ENCODE measurements around the gene FCHSD1.
A peak's percentile ranks its signal among the peaks of the same experiment; 100 is the strongest.

FCHSD1 gene

GRCh38 chr5:141664733-141665461, 13.7 kb upstream of the FCHSD1 start:
- Mint-ChIP-seq H3K27me3 (peaks cover 4 to 5% of the 10 kb centered on the region in 2 donors), H3K4me3 (no peak overlapping the region), H3K27ac (no peak overlapping the region), H3K9me3 (no peaks in the 10 kb centered on the region), H3K36me3 (no peaks in the 10 kb centered on the region), H3K4me1 (peaks cover 4 to 7% of the 10 kb centered on the region in 2 donors)
- ATAC-seq (replicated peaks) (peak; percentile 98 to 99), DNase-seq (peak; percentile 59)

GRCh38 chr5:141663506-141663905, 12.3 kb upstream of the FCHSD1 start:
- peaks cover 0 to 4% of the 10 kb centered on the region in 2 donors for H3K27me3 Mint-ChIP-seq
- no peak overlapping the region for H3K4me3 Mint-ChIP-seq
- DNase-seq (no peak), ATAC-seq (replicated peaks) (no peak)
- no peaks in the 10 kb centered on the region for H3K36me3 Mint-ChIP-seq
- peaks cover 4 to 7% of the 10 kb centered on the region in 2 donors for H3K4me1 Mint-ChIP-seq
- H3K9me3 Mint-ChIP-seq = peaks cover 0 to 2% of the 10 kb centered on the region in 2 donors
- H3K27ac Mint-ChIP-seq = no peak overlapping the region

GRCh38 chr5:141662028-141662427, 10.8 kb upstream of the FCHSD1 start:
- Mint-ChIP-seq H3K4me1 (peaks cover 4 to 7% of the 10 kb centered on the region in 2 donors), H3K36me3 (no peaks in the 10 kb centered on the region), H3K4me3 (no peak overlapping the region), H3K27me3 (peaks cover 3 to 10% of the 10 kb centered on the region in 2 donors), H3K27ac (no peak overlapping the region), H3K9me3 (peaks cover 0 to 2% of the 10 kb centered on the region in 2 donors)
- no peak for DNase-seq
- ATAC-seq (replicated peaks) = no peak

- Mint-ChIP-seq H3K9me3 (peaks cover 0 to 2% of the 10 kb centered on the region in 2 donors), H3K4me1 (no peaks in the 10 kb centered on the region), H3K27me3 (peaks cover 16 to 22% of the 10 kb centered on the region in 2 donors), H3K27ac (no peak overlapping the region), H3K4me3 (no peak overlapping the region), H3K36me3 (no peaks in the 10 kb centered on the region)
- DNase-seq (no peak), ATAC-seq (replicated peaks) (peak; percentile 55 to 77)
These were observed 6.8 kb upstream of the FCHSD1 start for GRCh38 chr5:141657937-141658545.

- H3K36me3 Mint-ChIP-seq = no peaks in the 10 kb centered on the region
- no peak overlapping the region for H3K27ac Mint-ChIP-seq
- no peak overlapping the region for H3K4me3 Mint-ChIP-seq
- ATAC-seq (replicated peaks) = no peak
- H3K4me1 Mint-ChIP-seq = peaks cover 0 to 1% of the 10 kb centered on the region in 2 donors
- DNase-seq = no peak
- peaks cover 0 to 2% of the 10 kb centered on the region in 2 donors for H3K9me3 Mint-ChIP-seq
- peaks cover 16 to 22% of the 10 kb centered on the region in 2 donors for H3K27me3 Mint-ChIP-seq
These were observed 6.2 kb upstream of the FCHSD1 start for GRCh38 chr5:141657404-141657803.

- H3K4me3 Mint-ChIP-seq = no peak overlapping the region
- H3K36me3 Mint-ChIP-seq = no peaks in the 10 kb centered on the region
- peaks cover 0 to 2% of the 10 kb centered on the region in 2 donors for H3K9me3 Mint-ChIP-seq
- DNase-seq (no peak), ATAC-seq (replicated peaks) (no peak)
- H3K4me1 Mint-ChIP-seq = peaks cover 5 to 9% of the 10 kb centered on the region in 2 donors
- no peak overlapping the region for H3K27ac Mint-ChIP-seq
- peaks cover 16 to 22% of the 10 kb centered on the region in 2 donors for H3K27me3 Mint-ChIP-seq
These were observed 5.2 kb upstream of the FCHSD1 start for GRCh38 chr5:141656396-141656795.

- DNase-seq = no peak
- H3K4me3 Mint-ChIP-seq = no peak overlapping the region
- H3K4me1 Mint-ChIP-seq = peaks cover 8 to 22% of the 10 kb centered on the region in 2 donors
- H3K9me3 Mint-ChIP-seq = peaks cover 0 to 2% of the 10 kb centered on the region in 2 donors
- no peaks in the 10 kb centered on the region for H3K36me3 Mint-ChIP-seq
- H3K27me3 Mint-ChIP-seq = peaks cover 16 to 22% of the 10 kb centered on the region in 2 donors
- H3K27ac Mint-ChIP-seq = no peak overlapping the region
- ATAC-seq (replicated peaks) = no peak
These were observed 3.8 kb upstream of the FCHSD1 start for GRCh38 chr5:141655020-141655419.

- Mint-ChIP-seq H3K4me3 (no peak overlapping the region), H3K4me1 (peaks cover 10 to 29% of the 10 kb centered on the region in 2 donors), H3K27ac (no peak overlapping the region), H3K27me3 (peaks cover 16 to 20% of the 10 kb centered on the region in 2 donors), H3K36me3 (peaks cover 0 to 6% of the 10 kb centered on the region in 2 donors), H3K9me3 (peaks cover 0 to under 1% of the 10 kb centered on the region in 2 donors)
- DNase-seq (no peak), ATAC-seq (replicated peaks) (no peak)
These were observed 3.1 kb upstream of the FCHSD1 start for GRCh38 chr5:141654298-141654697.

- H3K27me3 Mint-ChIP-seq = peaks cover 10% of the 10 kb centered on the region in 2 donors
- no peaks in the 10 kb centered on the region for H3K9me3 Mint-ChIP-seq
- H3K36me3 Mint-ChIP-seq = peaks cover 5 to 19% of the 10 kb centered on the region in 2 donors
- ATAC-seq (replicated peaks) = no peak
- no peak for DNase-seq
- H3K4me3 Mint-ChIP-seq = peak overlapping the region; percentile 92 to 100
- peaks cover 14 to 34% of the 10 kb centered on the region in 2 donors for H3K4me1 Mint-ChIP-seq
- H3K27ac Mint-ChIP-seq = no peak overlapping the region
These were observed 499 bp upstream of the FCHSD1 start for GRCh38 chr5:141651728-141652105.

GRCh38 chr5:141649972-141650371, 1.2 kb downstream of the FCHSD1 start:
- no peak overlapping the region for H3K27ac Mint-ChIP-seq
- H3K27me3 Mint-ChIP-seq = no peaks in the 10 kb centered on the region
- peaks cover 16 to 30% of the 10 kb centered on the region in 2 donors for H3K36me3 Mint-ChIP-seq
- H3K4me3 Mint-ChIP-seq = peak overlapping the region; percentile 92 to 100
- DNase-seq (no peak), ATAC-seq (replicated peaks) (no peak)
- H3K4me1 Mint-ChIP-seq = peaks cover 17 to 34% of the 10 kb centered on the region in 2 donors
- no peaks in the 10 kb centered on the region for H3K9me3 Mint-ChIP-seq

GRCh38 chr5:141649056-141649688, 2.0 kb downstream of the FCHSD1 start:
- no peaks in the 10 kb centered on the region for H3K9me3 Mint-ChIP-seq
- DNase-seq (no peak), ATAC-seq (replicated peaks) (no peak)
- H3K27ac Mint-ChIP-seq = no peak overlapping the region
- H3K36me3 Mint-ChIP-seq = peaks cover 20 to 38% of the 10 kb centered on the region in 2 donors
- H3K27me3 Mint-ChIP-seq = no peaks in the 10 kb centered on the region
- no peak overlapping the region for H3K4me3 Mint-ChIP-seq
- H3K4me1 Mint-ChIP-seq = peaks cover 17 to 34% of the 10 kb centered on the region in 2 donors

GRCh38 chr5:141647851-141648250, 3.4 kb downstream of the FCHSD1 start:
- DNase-seq (no peak), ATAC-seq (replicated peaks) (no peak)
- no peak overlapping the region for H3K27ac Mint-ChIP-seq
- H3K36me3 Mint-ChIP-seq = peaks cover 20 to 43% of the 10 kb centered on the region in 2 donors
- H3K4me1 Mint-ChIP-seq = peaks cover 17 to 34% of the 10 kb centered on the region in 2 donors
- no peaks in the 10 kb centered on the region for H3K9me3 Mint-ChIP-seq
- H3K4me3 Mint-ChIP-seq = no peak overlapping the region
- H3K27me3 Mint-ChIP-seq = no peaks in the 10 kb centered on the region

GRCh38 chr5:141647242-141647641, 4.0 kb downstream of the FCHSD1 start:
- DNase-seq = no peak
- no peak for ATAC-seq (replicated peaks)
- Mint-ChIP-seq H3K9me3 (no peaks in the 10 kb centered on the region), H3K27me3 (no peaks in the 10 kb centered on the region), H3K36me3 (peaks cover 20 to 48% of the 10 kb centered on the region in 2 donors), H3K27ac (no peak overlapping the region), H3K4me3 (no peak overlapping the region), H3K4me1 (peaks cover 16 to 31% of the 10 kb centered on the region in 2 donors)

GRCh38 chr5:141646026-141646425, 5.2 kb downstream of the FCHSD1 start:
- no peak overlapping the region for H3K4me3 Mint-ChIP-seq
- peaks cover 20 to 55% of the 10 kb centered on the region in 2 donors for H3K36me3 Mint-ChIP-seq
- no peaks in the 10 kb centered on the region for H3K27me3 Mint-ChIP-seq
- ATAC-seq (replicated peaks) (no peak), DNase-seq (no peak)
- H3K4me1 Mint-ChIP-seq = peaks cover 16 to 30% of the 10 kb centered on the region in 2 donors
- peak overlapping the region; percentile 39 for H3K27ac Mint-ChIP-seq
- no peaks in the 10 kb centered on the region for H3K9me3 Mint-ChIP-seq
